DND-41 (cell line): Measurements from ENCODE around the gene COMMD10.

Source experiments
- ATAC-seq: fragments of 200-7000 bp; cut with Tn5 transposase; 3 replicates; pipeline ENCODE4 v1.9.1; 2021; ENCODE audit warnings: low read depth; ENCODE audit not compliant: insufficient read depth
- DNase-seq: peaks from one replicate; pipeline ENCODE4 v3.0.0-alpha.2; 2020
- H2AFZ ChIP-seq: 2 replicates; pipeline ENCODE4 v1.6.0; 2012; ENCODE audit warnings: low read depth, low read length
- H3K27ac ChIP-seq: 2 replicates; pipeline ENCODE4 v1.5.1; 2012; ENCODE audit warnings: low read length, inconsistent platforms
- H3K27me3 ChIP-seq: fragments of 200-600 bp; sonication (generic); 2 replicates; pipeline ENCODE4 v1.6.0; 2012; ENCODE audit warnings: low read length, mild to moderate bottlenecking, inconsistent platforms; ENCODE audit not compliant: insufficient read depth, poor library complexity
- H3K36me3 ChIP-seq: 2 replicates; pipeline ENCODE4 v1.5.1; 2012; ENCODE audit warnings: low read length, inconsistent platforms; ENCODE audit not compliant: insufficient read depth
- H3K4me1 ChIP-seq: 2 replicates; pipeline ENCODE4 v1.5.1; 2012; ENCODE audit warnings: mild to moderate bottlenecking, low read length; ENCODE audit not compliant: insufficient read depth
- H3K4me2 ChIP-seq: 2 replicates; pipeline ENCODE4 v1.6.0; 2012; ENCODE audit warnings: mild to moderate bottlenecking, moderate library complexity, low read length, inconsistent platforms; ENCODE audit not compliant: insufficient read depth
- H3K4me3 ChIP-seq, 2 experiments: fragments of 200-600 bp in 1 of 2; shearing (Covaris generic) in 1 of 2; 2 replicates each; pipeline ENCODE4 v1.5.1; 2012 to 2016; ENCODE audit warnings: inconsistent platforms in 2 of 2, low read length in 2 of 2, mild to moderate bottlenecking in 2 of 2, low read depth in 1 of 2, moderate library complexity in 1 of 2
- H3K79me2 ChIP-seq: 2 replicates; pipeline ENCODE4 v1.6.0; 2012; ENCODE audit warnings: low read length, inconsistent platforms; ENCODE audit not compliant: insufficient read depth
- H3K9ac ChIP-seq: 2 replicates; pipeline ENCODE4 v1.6.0; 2012; ENCODE audit warnings: low read depth, mild to moderate bottlenecking, inconsistent platforms, low read length, moderate library complexity
- H3K9me3 ChIP-seq: 2 replicates; pipeline ENCODE4 v1.5.1; 2012; ENCODE audit warnings: low read length, moderate library complexity, mild to moderate bottlenecking, inconsistent platforms; ENCODE audit not compliant: insufficient read depth, severe bottlenecking
- H4K20me1 ChIP-seq: 2 replicates; pipeline ENCODE4 v1.6.0; 2012; ENCODE audit warnings: low read length; ENCODE audit not compliant: insufficient read depth
- EZH2 ChIP-seq: IDR thresholded peaks from 3 replicates; pipeline ENCODE4 v1.6.1; 2012; ENCODE audit warnings: borderline replicate concordance, low read depth, mild to moderate bottlenecking, moderate library complexity, low read length, inconsistent platforms; ENCODE audit not compliant: severe bottlenecking
- TF ChIP-seq, protein P1 (sequence below): IDR thresholded peaks from 2 replicates; pipeline ENCODE4 v1.5.1; 2012; ENCODE audit warnings: borderline replicate concordance, low read length, moderate library complexity, mild to moderate bottlenecking; ENCODE audit not compliant: poor library complexity, severe bottlenecking; ENCODE audit errors: extremely low read depth

COMMD10 gene

GRCh38 chr5:116237917-116238500, 153.2 kb downstream of the COMMD10 start:
- Histone ChIP-seq H3K4me2 (no peak overlapping the region), H4K20me1 (no peaks in the 10 kb centered on the region), H3K27me3 (no peaks in the 10 kb centered on the region), H2AFZ (no peak overlapping the region), H3K36me3 (no peaks in the 10 kb centered on the region), H3K9ac (no peak overlapping the region), H3K27ac (no peak overlapping the region), H3K4me1 (no peaks in the 10 kb centered on the region), H3K79me2 (no peaks in the 10 kb centered on the region), H3K4me3 (no peak overlapping the region), H3K9me3 (no peaks in the 10 kb centered on the region)
- no peak for DNase-seq
- no peak for ATAC-seq
- TF ChIP-seq, protein P1, sequence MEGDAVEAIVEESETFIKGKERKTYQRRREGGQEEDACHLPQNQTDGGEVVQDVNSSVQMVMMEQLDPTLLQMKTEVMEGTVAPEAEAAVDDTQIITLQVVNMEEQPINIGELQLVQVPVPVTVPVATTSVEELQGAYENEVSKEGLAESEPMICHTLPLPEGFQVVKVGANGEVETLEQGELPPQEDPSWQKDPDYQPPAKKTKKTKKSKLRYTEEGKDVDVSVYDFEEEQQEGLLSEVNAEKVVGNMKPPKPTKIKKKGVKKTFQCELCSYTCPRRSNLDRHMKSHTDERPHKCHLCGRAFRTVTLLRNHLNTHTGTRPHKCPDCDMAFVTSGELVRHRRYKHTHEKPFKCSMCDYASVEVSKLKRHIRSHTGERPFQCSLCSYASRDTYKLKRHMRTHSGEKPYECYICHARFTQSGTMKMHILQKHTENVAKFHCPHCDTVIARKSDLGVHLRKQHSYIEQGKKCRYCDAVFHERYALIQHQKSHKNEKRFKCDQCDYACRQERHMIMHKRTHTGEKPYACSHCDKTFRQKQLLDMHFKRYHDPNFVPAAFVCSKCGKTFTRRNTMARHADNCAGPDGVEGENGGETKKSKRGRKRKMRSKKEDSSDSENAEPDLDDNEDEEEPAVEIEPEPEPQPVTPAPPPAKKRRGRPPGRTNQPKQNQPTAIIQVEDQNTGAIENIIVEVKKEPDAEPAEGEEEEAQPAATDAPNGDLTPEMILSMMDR: no peak
- TF ChIP-seq EZH2: no peak

DNA sequence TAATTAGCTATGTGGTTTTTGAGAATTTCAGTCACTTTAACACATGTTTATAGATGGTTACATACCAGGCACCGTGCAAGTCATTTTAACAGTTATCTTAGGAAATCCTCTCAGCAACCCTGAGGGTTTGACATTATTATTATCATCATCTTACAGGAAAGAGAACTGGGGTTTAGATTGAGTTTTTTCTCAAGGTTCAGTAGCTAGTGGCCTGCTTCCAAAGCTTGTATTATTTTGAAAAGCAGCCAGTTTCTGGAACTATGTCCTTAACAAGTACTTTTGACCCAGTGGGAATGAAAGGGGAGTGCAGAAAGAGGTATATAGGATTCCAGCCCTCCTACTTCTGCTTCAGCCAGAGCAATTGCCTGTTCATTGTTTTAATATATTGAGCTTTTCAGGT, 157.5 kb downstream of the COMMD10 start:
- Histone ChIP-seq H3K27me3 (no peaks in the 10 kb centered on the region), H3K36me3 (no peaks in the 10 kb centered on the region), H3K9me3 (no peaks in the 10 kb centered on the region), H3K79me2 (no peaks in the 10 kb centered on the region), H3K4me3 (no peak overlapping the region), H3K4me1 (no peaks in the 10 kb centered on the region), H3K9ac (no peak overlapping the region), H3K27ac (no peak overlapping the region), H2AFZ (no peak overlapping the region), H4K20me1 (no peaks in the 10 kb centered on the region), H3K4me2 (no peak overlapping the region)
- DNase-seq (no peak), ATAC-seq (no peak)
- no peak for TF ChIP-seq EZH2

DNA sequence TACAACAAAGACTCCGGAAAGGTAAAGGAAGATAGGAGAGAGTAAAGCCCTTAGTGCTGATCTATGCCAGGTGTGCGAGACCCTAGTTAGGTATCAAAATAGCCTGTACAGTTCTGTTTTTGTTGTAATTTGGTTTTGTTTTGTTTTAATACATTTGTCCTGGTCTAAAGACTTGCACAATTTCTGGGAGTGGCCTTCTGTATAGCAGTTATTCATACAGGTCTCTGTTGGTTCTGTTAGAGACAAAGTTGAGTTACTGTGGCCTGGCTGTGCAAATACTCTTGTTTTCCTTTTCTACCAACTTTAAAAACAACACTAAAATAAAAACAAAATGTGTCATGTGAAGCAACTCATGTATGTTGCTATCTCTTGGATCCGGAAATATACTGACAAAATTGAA, 163.6 kb downstream of the COMMD10 start:
- H3K36me3 ChIP-seq: no peaks in the 10 kb centered on the region; the same call in 1 of the 2 replicates
- TF ChIP-seq, protein P1: no peak
- TF ChIP-seq EZH2: no peak
- no peak overlapping the region for H2AFZ ChIP-seq
- DNase-seq (no peak), ATAC-seq (no peak)
- no peaks in the 10 kb centered on the region for H3K9me3 ChIP-seq
- no peak overlapping the region for H3K4me3 ChIP-seq
- H3K4me1 ChIP-seq: no peaks in the 10 kb centered on the region
- no peaks in the 10 kb centered on the region for H3K79me2 ChIP-seq
- no peaks in the 10 kb centered on the region for H3K27me3 ChIP-seq
- no peak overlapping the region for H3K9ac ChIP-seq
- no peak overlapping the region for H3K27ac ChIP-seq
- H4K20me1 ChIP-seq: no peaks in the 10 kb centered on the region
- no peak overlapping the region for H3K4me2 ChIP-seq

- DNase-seq: no peak
- Histone ChIP-seq H3K4me1 (no peaks in the 10 kb centered on the region), H3K79me2 (no peaks in the 10 kb centered on the region), H3K27me3 (no peaks in the 10 kb centered on the region), H2AFZ (no peak overlapping the region), H3K27ac (no peak overlapping the region), H3K9me3 (no peaks in the 10 kb centered on the region), H4K20me1 (no peaks in the 10 kb centered on the region), H3K4me2 (no peak overlapping the region), H3K4me3 (no peak overlapping the region), H3K36me3 (no peaks in the 10 kb centered on the region; the same call in 1 of the 2 replicates), H3K9ac (no peak overlapping the region)
- no peak for ATAC-seq
- TF ChIP-seq, protein P1: no peak
- TF ChIP-seq EZH2: no peak
Measured at GRCh38 chr5:116249648-116250047, 164.8 kb downstream of the COMMD10 start.
